Tibial artery (tissue), 4 donors: Measurements from ENCODE around the gene CPTP.

Experiments used
- DNase-seq, 2 donors: peaks; one replicate each; pipeline ENCODE4 v3.0.0-alpha.2; 2019
- H3K27ac ChIP-seq, 2 donors: fragments of 200-600 bp; sonication (generic) in 1 of 2; 1 replicate in 1 of 2; 2 replicates in 1 of 2; pipeline ENCODE4 v1.5.1; 2018 to 2019; ENCODE audit warnings: mild to moderate bottlenecking in 1 of 2
- H3K27me3 ChIP-seq, 2 donors: fragments of 200-600 bp; sonication (generic) in 1 of 2; one replicate each; pipeline versions ENCODE4 v1.5.1 to v1.6.0; 2016 to 2019
- H3K36me3 ChIP-seq, 3 donors: fragments of 200-600 bp; sonication (generic) in 2 of 3; one replicate each; pipeline ENCODE4 v1.5.1; 2016 to 2019; ENCODE audit warnings: mild to moderate bottlenecking in 2 of 3
- H3K4me1 ChIP-seq, 4 donors: fragments of 200-600 bp; sonication (generic) in 2 of 4; 1 replicate in 3 of 4; 2 replicates in 1 of 4; pipeline ENCODE4 v1.5.1; 2016 to 2019
- H3K4me3 ChIP-seq, 2 donors: fragments of 200-600 bp; sonication (generic) in 1 of 2; 1 replicate in 1 of 2; 2 replicates in 1 of 2; pipeline ENCODE4 v1.5.1; 2018 to 2019; ENCODE audit warnings: mild to moderate bottlenecking in 2 of 2
- H3K9me3 ChIP-seq, 3 donors: fragments of 200-600 bp; sonication (generic) in 1 of 3; one replicate each; pipeline ENCODE4 v1.5.1; 2016 to 2019
- intact Hi-C: fragments of 100-400 bp; cut with DNase I; formaldehyde crosslinking; loops from one replicate; pipeline ENCODE4 v1.15.0; 2023; ENCODE audit warnings: low total_unique reads
- TF ChIP-seq, protein P1 (sequence below), 2 experiments: fragments of 200-600 bp in 1 of 2; fragments of 450-650 bp in 1 of 2; IDR thresholded peaks; one replicate each; pipeline ENCODE4 v1.5.1; 2017 to 2019; ENCODE audit warnings: antibody characterized with exemption in 2 of 2, mild to moderate bottlenecking in 1 of 2, moderate library complexity in 1 of 2

Gene CPTP

DNA sequence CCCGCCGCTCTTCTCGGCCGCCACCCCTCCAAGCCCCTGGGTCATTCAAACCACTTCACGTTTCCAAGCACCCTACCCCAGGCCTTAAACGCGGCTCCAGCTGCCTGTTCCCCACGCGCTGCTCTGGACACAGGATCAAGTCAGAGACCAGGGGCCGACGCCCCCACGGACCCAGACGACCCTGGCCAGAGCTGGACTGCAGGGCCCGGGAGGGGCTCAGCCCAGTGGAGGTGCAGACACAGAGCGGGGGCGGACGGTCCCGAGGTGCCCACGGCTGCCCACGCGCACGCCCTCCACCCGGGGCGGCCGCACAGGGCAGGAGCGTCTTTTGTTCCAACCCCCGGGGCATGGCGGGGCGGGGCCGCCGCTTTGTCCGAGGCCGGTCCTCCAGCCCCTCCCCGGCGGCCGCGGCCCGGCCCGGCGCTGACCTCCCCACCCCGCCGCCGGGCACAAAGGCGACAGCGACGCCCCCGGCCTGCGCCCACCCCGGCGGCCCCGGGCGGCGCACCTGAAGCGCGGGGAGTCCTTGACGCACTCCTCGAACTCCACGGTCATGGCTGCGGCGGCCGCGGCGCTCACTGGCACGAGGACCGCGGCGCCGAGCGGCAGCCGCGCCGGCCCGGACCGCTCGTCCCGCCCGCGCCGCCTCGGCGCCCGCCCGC is 17.2 kb upstream of the CPTP start:
- DNase-seq = peak in 1 of 2 donors; percentile 37
- H3K4me1 ChIP-seq = peaks cover 0 to 58% (median 49%) of the 10 kb centered on the region in 4 donors
- intact Hi-C loops = no loop called here

DNA sequence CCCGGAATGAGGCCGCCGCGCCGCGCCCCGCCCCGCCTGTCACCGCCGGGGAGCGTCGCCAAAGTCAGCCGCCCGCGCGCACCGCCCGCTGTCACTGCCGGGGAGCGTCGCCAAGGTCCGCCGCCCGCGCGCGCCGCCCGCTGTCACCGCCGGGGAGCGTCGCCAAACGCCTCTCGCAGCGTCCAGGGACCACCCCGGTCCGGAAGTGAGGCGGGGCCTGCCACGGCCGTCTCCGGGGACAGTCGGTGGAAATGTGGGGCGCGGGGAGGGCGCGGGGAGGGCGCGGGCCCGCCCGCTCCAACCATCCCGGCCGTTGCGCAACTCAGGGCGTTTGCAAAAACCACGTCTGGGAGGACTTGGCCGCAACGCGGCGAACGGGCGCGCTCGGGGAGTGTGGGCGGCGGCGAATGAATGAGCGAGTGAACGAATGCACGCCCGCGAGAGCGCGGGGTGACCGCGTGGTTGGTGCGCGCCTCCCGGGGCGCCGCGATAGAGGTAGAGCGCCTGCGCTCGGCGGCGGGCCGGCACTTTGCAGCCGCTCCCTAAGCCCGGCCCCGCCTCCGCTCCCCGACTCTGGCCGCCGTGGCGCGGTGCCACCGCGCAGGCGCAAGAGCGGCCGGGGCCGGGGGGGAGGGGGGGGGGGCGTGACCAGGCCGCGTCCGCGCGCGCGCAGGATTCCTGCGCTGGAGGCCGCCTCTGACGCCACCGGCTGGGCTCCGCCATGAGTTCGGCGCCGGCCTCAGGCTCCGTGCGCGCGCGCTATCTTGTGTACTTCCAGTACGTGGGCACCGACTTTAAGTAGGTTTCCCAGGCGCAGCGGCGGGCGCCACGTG is 16.5 kb upstream of the CPTP start, which contains the start of the genes ACAP3 and PUSL1:
ACAP3 (minus strand) TSS at position 8 of the 833 bp plus-strand sequence. CDS start 115 bp downstream, outside the sequence.
PUSL1 (plus strand) TSS at position 675 of the 833 bp plus-strand sequence; CDS start at position 722, 47 bp downstream.
- H3K36me3 ChIP-seq = peaks cover 19 to 27% (median 26%) of the 10 kb centered on the region in 3 donors
- TF ChIP-seq, protein P1, sequence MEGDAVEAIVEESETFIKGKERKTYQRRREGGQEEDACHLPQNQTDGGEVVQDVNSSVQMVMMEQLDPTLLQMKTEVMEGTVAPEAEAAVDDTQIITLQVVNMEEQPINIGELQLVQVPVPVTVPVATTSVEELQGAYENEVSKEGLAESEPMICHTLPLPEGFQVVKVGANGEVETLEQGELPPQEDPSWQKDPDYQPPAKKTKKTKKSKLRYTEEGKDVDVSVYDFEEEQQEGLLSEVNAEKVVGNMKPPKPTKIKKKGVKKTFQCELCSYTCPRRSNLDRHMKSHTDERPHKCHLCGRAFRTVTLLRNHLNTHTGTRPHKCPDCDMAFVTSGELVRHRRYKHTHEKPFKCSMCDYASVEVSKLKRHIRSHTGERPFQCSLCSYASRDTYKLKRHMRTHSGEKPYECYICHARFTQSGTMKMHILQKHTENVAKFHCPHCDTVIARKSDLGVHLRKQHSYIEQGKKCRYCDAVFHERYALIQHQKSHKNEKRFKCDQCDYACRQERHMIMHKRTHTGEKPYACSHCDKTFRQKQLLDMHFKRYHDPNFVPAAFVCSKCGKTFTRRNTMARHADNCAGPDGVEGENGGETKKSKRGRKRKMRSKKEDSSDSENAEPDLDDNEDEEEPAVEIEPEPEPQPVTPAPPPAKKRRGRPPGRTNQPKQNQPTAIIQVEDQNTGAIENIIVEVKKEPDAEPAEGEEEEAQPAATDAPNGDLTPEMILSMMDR (IDR thresholded peaks at IDR 0.05) = peak in 1 of 2 experiments; percentile 7
- H3K27ac ChIP-seq = peak within 1 kb of the TSS; percentile 92 to 97
- no peaks in the 10 kb centered on the region for H3K9me3 ChIP-seq
- peak within 1 kb of the TSS; percentile 80 to 94 for H3K4me3 ChIP-seq
- no peaks in the 10 kb centered on the region for H3K27me3 ChIP-seq
- intact Hi-C loops = no loop called here
- H3K4me1 ChIP-seq = peaks cover 0 to 58% (median 49%) of the 10 kb centered on the region in 4 donors
- DNase-seq = peak; percentile 91 to 95

More for the DNA sequence above, 17.2 kb upstream of the CPTP start:
- peak overlapping the region; percentile 92 to 97 for H3K27ac ChIP-seq
- peaks cover 12 to 20% (median 19%) of the 10 kb centered on the region in 3 donors for H3K36me3 ChIP-seq
- no peaks in the 10 kb centered on the region for H3K9me3 ChIP-seq
- no peaks in the 10 kb centered on the region for H3K27me3 ChIP-seq
- H3K4me3 ChIP-seq = peak overlapping the region; percentile 80 to 94
- TF ChIP-seq, protein P1 (IDR thresholded peaks at IDR 0.05) = no peak

GRCh38 chr1:1308756-1309250 is 15.8 kb upstream of the CPTP start:
- peaks cover 26 to 34% (median 33%) of the 10 kb centered on the region in 3 donors for H3K36me3 ChIP-seq
- DNase-seq = no peak
- peak overlapping the region; percentile 92 to 97 for H3K27ac ChIP-seq
- no peaks in the 10 kb centered on the region for H3K27me3 ChIP-seq
- H3K9me3 ChIP-seq = no peaks in the 10 kb centered on the region
- TF ChIP-seq, protein P1 (IDR thresholded peaks at IDR 0.05) = no peak
- H3K4me3 ChIP-seq = peak overlapping the region; percentile 80 to 94
- intact Hi-C loops = no loop called here
- peaks cover 0 to 55% (median 48%) of the 10 kb centered on the region in 4 donors for H3K4me1 ChIP-seq

DNA sequence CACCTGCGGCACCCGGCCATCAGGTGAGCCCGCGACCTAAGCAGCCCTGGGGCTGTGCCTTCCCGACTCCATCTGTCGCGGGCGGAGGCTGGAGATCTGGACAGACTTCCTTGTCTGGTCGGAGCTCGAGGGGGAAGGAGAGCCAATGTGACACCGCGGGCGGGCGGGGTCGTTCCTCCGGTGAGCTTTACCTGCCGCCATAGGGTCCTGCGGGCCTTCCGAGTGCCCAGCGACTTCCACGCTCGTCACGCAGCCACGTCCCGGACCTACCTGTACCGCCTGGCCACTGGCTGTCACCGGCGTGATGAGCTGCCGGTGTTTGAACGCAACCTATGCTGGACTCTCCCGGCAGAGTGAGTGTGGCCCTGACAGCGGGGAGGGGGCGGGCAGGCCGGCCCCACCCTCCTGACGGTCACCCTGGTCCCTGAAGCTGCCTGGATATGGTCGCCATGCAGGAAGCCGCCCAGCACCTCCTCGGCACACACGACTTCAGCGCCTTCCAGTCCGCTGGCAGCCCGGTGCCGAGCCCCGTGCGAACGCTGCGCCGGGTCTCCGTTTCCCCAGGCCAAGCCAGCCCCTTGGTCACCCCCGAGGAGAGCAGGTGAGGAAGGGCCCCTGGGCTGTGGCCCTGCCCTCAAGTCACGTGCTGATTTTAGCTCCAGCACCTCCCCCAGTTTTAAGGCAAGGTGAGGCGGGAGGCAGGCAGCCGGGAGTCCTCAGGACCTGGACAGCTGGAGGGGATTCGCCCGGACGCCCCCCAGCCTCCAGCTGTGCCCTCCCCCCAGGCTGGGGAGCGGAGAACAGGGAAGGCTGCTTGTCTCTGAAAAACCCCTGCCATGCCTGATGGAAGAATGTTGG is 15.1 kb upstream of the CPTP start:
- peaks cover 30 to 41% (median 39%) of the 10 kb centered on the region in 3 donors for H3K36me3 ChIP-seq
- H3K4me1 ChIP-seq = peaks cover 0 to 48% (median 42%) of the 10 kb centered on the region in 4 donors
- H3K27ac ChIP-seq = peak overlapping the region; percentile 92 to 97
- TF ChIP-seq, protein P1 (IDR thresholded peaks at IDR 0.05) = no peak
- DNase-seq = peak; percentile 44 to 78
- H3K27me3 ChIP-seq = no peaks in the 10 kb centered on the region
- intact Hi-C loops = no loop called here
- no peaks in the 10 kb centered on the region for H3K9me3 ChIP-seq
- H3K4me3 ChIP-seq = peak overlapping the region; percentile 80 to 94

DNA sequence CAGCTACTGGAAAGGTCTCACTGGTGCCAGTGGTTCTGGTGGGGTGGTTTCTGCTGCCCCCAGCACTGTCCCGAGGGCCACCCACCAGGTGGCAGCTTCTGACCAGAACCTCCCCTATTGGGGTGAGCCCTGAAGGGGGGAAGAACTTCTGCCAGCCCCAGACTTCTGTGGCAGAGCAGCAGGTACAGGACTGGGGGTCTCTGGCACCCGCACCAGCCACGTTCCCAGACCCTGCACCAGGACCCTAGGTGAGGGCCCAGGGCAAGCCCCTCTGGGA is 14.6 kb upstream of the CPTP start:
- no peak for DNase-seq
- Histone ChIP-seq H3K27me3 (no peaks in the 10 kb centered on the region), H3K27ac (peak overlapping the region in 1 of 2 donors; percentile 97), H3K9me3 (no peaks in the 10 kb centered on the region), H3K4me3 (no peak overlapping the region), H3K36me3 (peaks cover 36 to 47% (median 45%) of the 10 kb centered on the region in 3 donors), H3K4me1 (peaks cover 0 to 43% (median 37%) of the 10 kb centered on the region in 4 donors)
- intact Hi-C loops = no loop called here
- TF ChIP-seq, protein P1 (IDR thresholded peaks at IDR 0.05) = no peak
